Activated gamma-delta T cell (primary cell): ENCODE measurements around the gene STRN4.

ENCODE experiments used
- DNase-seq: peaks from one replicate; lab custom pipeline; 2025; lab: John Stamatoyannopoulos, UW

Gene STRN4

DNA sequence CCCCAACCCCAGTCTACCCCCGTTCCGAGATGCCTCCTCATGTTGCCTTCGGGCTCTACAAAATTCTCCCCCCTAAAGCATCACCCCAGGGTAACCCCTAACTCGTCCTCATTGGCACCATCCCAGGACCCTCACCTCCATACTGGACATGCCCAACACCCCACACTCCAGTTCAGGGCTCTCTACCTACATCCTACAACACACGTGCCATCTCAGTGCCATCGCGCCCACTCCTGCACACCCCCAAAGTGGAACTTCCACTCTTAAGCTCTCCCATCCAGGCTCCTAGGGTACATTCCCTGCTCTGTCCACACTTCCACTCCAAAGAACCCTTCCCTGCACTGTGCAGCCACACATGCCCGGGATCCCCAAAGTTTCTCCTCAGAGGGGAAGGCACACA is 1.2 kb downstream of the STRN4 start:
- no peak for DNase-seq

DNA sequence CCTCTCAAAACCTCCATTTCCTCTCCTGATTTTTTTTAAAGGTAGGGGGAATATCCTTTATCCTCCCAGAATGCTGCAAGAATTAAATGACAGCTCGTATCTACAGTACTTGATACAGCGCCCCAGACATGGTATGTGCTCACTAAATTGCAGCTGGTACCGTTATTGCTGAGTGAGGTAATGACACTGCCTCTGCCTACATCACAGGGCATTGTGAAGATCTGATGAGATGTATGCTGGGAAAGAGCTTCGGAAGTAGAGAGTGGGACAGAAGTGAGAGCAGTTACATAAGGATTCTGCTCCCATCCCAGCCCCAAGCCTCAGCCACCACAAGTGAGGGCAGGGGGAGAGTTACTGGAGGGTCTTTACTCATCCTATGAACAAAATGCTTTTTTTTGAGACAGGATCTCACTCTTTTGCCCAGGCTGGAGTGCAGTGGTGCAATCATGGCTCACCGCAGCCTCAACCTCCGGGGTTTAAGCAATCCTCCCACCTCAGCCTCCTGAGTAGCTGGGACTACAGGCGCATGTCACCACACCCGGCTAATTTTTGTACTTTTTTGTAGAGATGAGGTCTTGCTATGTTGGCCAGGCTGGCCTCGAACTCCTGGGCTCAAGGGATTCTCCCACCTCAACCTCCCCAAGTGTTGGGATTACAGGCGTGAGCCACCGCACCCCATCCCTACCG is 2.1 kb downstream of the STRN4 start:
- no peak for DNase-seq

DNA sequence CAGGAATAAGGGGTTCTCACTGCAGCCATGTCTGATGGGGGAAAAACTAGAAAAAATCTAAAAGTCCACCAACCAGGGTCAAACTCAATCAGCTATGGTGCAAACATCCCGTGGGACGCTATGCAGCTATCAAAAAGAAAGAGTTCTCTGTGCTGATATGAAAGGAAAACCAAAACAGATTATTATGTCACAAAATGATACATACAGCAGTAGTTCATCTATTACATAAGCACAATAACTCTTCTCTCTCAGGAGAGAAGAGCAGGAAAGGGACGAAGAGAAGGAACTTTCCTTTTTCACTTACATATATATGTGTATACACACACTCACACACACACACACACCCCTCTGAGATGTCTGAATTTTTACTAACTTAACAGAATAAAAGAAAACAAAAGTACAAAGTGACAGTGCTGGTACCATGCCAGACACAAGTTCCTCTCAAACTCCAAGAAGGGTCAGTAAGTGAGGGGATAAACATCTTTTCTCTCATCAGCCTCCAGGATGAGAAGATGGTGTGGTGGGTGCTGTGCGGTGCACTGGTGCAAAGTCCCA is 3.2 kb downstream of the STRN4 start:
- DNase-seq = no peak

DNA sequence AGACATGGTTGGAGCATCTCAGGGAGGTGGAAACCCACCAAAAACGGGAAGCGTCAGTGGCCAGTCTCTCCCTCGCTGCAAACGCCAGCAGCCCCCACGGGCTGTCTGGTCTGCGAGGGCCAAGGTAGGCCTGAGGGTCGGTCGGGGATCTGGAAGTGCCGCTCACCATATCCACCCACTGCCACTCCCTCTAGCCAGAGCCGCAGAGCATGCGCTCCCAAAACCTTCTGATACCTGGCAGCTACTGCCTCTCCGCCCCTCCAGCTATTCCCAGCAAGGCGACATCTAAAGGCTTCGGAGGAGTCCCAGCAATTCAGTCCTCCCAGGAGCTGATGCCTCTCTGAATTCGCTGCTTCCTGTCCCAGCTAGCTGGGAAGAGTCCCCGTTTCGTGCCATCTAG is 4.8 kb downstream of the STRN4 start:
- DNase-seq = no peak

DNA sequence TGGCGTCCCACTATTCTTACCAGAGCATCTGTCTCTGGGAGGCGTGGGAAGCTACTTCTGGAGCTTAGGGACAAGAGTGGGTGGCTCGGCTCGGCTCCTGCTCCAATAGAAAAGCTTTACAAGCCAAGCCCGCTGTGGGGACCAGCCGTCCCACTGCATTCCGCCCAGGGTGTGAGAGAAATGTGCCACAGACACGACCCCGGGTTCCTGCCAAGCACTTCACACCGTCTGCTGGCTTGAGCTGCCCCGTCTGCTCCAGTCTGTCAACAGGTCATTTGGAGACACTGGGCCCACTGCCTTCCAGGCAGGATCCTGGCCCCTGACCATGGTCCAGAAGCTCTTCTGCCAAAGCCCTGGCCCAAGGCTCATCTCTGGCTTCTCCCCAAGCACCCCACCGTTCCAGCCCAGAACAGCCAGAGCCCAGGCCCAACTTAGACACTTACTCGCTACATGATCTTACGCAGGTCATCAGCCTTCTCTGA is 6.9 kb downstream of the STRN4 start:
- no peak for DNase-seq

DNA sequence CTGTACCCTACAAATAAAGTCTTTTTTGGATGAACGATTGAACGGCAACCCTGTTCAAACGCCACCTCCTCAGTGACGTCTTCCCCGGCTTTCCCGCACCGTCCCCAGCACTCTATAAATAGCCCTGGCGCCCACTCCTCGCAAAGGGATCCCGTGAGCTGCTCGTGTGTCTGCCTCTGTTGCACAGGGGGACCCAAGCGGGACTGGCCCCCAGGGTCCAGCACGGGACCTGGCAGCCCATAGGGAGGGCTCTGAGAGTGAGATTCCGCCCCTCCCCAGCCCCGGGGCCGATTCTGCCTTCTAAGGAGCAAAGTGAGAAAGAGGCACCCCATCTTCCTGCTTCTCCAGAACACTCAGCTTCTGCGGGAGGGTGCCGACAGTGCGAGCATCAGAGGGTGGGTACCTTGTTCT is 8.5 kb downstream of the STRN4 start:
- DNase-seq = no peak

DNA sequence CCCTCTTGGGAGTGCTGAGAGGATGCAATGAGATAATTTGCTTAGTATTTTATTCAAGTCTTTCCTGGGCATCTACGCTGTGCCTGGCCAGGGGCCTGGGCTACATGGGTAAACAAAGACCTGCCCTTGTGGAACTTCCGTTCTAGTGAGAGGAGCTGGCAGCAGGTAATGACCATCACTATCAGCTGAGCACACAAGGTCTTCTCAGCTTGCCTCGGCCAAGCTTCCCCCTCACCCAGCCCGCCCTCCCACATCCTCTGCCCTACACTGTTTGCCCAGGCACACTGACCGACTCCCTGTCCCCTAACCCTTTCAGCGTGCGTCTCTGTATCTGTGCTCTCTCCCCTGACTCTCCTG is 9.0 kb downstream of the STRN4 start:
- no peak for DNase-seq

DNA sequence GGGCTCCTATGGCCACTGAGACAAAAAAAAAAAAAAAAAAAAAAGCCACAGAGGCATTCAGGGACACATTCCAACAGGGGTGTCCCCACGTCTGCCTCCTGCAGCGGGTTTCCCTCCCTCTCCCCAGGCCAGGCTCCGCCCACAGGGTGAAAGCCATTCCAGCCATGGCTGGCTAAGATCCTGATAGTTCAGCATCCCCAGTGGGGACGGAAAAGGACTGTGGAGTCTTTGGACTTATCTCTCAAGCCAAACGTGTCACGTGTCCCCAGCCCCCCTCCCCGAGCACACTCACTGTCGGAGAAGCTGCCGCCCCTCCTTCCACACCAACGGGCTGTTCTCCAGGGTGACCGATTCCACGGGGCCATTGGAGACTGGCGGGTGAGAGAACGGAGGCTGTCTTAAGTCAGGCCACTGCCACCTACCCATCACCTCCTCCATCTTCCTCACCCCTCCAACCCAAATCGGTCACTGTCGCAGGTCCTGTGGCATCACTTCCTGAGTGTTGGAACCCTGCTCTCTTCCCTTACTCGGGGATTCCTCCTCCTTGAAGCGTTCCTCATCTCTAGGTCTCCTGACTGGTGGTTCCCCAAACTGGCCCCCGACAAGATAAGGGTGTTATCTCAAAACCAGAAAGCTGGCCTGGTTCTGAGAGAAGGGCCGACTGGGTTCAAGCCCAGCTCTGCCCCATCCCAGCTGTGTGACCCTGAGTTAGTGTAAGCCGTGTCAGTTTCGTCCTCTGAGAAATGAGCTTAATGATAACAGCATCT is 9.5 kb downstream of the STRN4 start:
- DNase-seq = no peak

DNA sequence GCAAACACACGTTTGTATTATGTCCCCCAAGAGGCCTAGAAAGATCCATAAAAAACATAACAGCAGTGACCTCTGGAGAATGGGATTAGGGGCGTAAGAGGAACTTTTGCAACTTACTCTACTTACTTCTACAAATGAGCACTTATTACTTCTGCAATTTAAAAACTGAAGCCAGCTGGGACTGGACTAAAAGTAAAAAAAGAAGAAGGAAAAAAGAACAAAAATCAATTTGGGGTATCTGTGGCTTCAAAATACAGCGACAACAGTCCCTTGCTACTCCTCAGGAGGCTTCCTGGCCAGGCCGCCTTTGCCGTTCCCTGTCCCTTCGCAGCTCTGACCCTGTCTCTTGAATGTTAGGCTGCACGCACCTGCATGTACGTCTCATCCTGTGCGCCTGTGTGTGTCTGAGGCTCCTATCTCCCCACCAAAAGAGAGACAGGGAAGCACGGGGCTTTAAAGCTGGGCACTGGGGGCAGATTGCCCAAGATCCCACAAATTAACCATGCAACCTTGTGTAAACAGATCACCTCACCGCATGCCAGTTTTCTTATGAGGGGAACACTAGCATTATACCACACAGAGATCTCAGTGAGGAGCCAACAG is 12.5 kb downstream of the STRN4 start:
- DNase-seq = no peak

DNA sequence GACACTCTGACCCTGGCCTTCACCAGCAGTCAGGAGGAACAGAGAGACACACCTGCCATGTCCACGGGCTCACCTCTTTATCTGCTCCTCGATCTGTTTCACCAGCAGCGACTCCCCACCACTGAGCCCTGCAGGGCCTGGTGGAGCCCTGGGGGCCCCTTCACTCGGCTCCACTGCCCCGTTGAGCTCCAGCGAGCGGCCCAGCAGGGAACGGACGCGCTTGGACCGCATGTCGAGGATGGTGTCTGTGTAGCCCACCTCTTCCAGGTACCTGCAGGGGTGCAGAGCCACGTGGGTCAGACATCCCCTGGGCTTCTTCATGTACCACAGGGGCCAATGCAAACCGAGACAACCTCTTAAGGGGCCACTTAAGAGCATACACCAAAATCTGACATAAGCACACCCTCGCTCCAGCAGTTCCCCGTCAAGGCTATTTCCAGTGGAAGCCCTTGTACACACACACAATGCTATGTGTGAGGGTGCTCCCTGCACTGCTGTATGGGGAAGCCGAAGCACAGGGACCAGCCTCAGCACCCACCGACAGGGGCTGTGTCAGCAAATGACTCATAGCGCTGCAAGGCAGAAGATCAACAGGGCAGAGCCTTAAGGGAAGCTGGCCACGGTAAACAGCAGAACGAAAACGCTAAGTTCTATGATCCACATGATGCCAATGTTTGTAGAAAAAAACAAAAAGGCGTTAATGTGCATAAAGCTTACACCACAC is 13.1 kb downstream of the STRN4 start:
- no peak for DNase-seq

DNA sequence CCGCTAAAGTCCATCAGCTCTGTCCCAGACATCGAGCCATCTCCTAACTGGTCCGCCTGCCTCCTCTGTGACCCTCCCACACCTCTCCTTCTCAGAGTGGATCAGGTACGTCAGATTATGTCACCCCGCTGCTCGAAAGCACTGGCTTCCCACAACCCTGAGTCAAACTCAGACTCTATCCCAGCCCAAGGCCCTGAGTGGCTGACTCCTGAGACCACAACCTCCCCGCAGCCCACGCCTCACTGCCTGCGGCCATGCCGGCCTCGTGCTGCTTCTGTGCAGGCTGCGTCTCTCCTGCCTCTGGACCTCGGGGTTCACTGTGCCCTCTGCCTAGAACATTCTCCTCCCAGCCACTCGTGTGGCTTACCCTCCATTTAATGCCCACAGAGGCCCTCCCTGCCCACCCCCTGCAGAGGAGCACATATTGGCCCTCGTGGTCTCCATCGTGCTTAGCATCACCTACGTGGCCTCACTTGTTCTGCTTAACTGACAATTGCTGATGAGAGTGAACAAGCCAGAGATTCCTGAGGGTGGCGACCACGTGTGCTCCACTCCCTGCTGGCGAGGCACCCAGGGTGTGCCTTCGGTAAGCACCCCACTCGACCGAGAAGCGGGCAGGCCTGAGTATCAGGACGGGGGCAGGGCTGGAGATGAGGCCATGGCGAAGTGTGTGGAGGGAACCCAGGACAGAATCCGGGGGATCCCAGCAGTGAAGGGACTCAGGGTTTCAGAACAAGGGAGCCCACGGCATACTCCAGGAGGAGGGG is 13.9 kb downstream of the STRN4 start:
- DNase-seq = no peak

DNA sequence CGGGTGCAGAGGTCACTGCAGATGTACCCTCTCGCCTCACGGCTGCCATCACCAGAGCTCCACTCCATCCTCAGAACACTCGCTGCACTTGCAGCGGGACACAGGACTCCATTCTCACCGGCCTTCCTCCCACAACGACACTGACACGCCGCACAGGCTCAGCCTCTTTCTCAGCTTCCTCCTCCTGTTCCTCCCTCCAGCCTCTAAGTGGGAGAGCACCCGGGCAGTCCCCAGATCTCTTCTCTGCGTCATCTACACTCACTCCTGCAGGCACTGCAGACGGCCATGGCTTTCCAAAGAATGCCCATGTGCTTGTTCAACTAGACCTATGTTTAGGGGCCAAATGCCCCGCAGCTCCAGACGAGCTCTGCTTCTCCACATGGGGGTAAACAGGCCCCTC is 14.7 kb downstream of the STRN4 start:
- DNase-seq = no peak

DNA sequence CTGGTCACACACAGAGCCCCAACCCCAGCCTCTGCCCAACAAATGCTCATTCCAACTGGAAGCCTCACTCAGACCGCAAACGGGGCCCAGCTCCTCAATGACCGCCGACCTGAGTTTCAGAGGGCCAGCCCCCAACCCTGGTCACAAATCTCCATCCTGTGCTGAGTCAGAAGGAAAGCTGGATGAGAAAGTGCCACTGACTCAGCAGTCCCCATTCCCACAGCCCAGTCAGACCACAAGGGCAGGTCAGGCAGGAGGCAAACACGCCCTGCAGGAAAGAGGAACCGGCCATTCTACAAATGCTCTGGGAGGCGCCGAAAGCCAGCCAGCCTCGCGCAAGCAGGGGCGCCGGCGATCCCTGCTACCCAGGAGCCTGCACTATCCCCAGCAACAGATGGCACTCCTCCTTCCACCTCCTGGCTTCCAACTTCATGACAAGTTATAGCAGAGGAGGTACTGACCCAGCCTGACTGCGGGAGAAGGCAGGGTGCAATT is 15.2 kb downstream of the STRN4 start:
- no peak for DNase-seq

DNA sequence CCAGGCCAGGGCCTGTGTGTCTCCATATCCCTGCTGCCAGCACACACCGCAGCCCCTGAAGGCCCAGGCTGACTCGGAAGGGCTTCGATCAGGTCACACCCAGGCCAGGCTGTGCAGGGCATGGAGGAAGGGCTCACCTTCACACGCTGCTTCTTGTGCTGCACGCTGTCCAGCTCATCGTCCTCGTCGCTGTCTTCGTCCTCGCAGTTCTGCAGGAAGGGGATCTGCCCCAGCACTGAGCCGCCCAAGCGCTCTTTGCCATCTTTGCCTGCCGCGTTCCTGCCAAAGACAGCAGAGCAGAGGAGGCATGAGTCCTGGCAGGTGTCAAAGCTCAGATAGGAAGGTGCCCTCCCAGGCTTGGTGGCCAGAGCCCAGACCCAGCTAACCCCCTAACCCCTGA is 15.7 kb downstream of the STRN4 start:
- no peak for DNase-seq

DNA sequence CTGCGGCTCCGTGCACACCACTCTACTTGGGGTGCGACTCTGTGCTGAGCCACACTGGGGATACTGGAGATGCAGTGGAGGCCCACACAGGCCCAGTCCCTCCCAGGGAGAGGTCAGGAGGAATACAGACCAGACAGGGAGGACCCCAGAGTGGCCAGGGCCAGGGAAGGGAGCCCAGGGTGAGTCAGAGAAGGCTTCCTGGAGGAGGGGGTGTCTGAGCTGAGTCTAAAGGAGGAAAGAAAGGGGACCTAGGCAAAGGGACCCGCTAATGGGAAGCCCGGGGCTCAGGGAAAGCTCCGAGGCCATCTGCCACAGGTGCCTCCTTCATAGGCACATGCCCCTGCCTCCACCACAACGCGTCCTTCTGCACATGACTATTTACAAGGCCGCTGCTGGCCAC is 16.1 kb downstream of the STRN4 start:
- DNase-seq = no peak

DNA sequence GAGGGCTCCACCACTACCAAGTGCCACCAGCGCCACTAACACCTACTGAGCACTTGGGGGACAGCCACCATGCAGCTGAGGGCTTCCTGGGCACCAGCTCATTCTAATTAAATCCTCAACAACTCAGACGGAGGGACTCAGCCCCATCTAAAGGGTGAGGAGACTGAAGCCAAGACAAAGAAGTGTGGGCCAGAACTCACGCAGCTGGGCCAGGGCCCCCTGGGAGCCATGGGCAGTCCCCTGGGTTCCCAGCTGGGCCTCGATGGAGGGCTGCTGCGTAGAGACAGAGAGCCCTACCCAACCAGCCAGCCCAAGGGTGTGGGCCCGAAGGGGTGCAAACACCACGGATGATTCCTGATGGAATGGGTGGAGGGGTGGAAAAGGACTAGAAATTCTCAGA is 16.6 kb downstream of the STRN4 start:
- DNase-seq = no peak

DNA sequence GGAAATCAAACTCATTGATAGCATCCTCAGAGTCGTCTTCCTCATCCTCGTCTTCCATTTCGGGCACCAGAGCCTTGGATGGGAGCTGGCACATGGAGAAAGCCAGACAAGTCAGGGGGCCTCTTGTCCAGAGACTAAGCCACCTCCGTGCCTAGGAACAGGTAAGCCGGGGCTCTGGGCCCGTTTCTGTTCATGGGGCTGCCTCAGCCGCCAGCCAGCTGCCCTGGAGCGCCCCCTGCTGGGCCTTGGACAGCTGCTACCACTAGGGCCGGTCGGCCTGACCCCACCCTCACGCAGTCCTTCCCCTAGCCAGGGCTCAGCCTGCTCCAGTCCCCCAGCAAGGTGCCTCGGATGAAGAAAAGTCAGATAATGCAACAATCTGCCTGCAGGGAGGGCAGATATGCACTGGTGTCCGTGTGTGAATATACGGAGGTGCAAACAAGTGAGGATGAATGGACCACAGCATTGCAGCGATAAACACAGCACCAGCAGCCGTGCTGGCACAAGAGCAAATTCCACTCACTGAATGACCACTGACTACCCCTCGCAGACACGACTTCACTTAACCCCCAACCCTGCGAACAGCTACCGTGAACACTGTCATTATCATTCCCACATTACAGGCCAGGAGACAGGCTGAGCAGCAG is 17.4 kb downstream of the STRN4 start:
- DNase-seq = peak; percentile 60

DNA sequence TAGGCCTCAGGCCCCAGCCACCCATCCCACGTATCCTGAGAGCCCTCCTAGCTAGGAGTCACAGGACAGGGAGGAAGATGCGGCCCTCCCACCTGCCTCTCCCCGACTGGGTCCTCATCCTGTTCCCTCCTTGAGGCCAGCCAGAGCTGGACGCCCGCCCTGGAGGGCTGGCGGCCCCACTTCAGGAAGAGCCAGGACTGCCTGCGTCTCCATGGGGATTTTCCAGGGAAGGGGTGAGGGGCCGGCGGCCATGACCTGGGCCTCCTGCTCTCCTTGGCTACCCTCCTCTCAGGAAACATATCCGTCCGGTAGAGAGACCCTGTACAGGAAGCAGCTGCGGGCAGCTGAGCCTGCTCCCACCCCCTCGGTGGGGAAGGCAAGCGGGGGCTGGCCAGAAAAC is 18.0 kb downstream of the STRN4 start:
- no peak for DNase-seq

DNA sequence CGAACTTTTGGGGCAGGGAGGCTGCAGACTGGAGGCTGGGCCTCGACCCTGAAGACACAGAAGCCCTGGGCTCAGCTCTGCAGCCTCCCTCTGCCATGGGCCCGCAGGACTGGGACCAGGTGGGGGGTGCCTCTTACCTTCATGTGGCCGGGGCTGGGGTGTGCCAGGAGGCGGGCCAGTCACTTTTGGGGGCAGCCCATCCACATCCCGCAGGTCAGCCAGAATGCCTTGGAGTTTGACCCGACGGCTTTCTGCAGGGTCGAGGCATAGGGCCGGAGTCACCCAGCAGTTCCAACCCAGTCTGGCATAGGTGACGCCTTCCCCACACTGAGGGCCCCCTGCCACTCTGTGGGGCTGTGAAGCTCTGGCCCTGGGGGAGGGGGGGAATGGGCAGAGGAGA is 18.5 kb downstream of the STRN4 start:
- DNase-seq = no peak

DNA sequence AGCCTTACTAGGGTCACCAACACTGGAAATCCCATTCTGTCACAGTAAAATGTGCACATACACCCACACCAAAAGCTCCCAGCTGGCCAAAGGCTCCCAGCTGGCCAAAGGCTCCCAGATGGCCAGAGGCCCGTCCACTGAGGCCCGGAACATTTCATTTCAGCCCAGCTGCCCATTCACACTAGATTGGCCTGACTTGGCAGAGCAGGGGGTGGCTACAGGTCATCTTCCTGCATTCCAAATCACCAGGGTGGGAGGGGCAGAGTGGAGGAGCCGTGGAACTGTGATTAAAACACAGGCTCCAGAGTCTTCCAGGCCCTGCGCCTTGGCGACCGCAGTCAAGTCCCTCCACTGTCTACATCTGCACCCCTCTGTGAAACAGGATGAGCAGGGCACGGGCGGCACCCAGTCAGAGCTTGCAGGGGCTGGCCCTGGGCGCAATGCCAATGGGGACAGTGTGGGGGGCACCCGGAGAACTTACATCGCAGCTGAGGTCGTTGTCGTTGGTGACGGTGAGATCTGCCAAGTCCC is 19.2 kb downstream of the STRN4 start:
- DNase-seq = no peak

DNA sequence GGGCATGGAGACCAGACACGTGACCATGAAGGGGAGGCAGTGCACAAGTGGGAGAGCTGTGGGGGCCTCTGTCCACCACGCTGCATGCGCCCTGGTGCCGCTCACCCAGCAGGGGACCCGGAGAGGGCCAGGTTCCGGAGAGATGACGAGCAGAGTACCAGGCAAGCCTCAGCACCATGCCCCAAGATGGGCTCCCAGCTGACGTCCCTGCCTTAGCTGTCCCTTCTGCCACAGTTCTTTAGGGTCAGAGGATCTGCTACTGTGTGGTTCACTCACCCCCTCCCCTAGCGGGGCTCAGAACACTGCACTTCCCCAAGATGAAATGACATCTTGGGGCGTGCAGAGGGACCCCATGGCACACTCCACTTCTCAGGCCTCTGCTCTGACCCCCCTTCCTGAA is 19.7 kb downstream of the STRN4 start:
- DNase-seq = no peak
